Measurements from ENCODE around the gene RHOBTB3. TPM values are rescaled to one million over a fixed set of nuclear protein-coding genes. Genes with fewer than 3 reads are reported as not detected.

RHOBTB3 gene
- total RNA-seq, 1 donor from 2014 or later = 22.8 TPM

DNA sequence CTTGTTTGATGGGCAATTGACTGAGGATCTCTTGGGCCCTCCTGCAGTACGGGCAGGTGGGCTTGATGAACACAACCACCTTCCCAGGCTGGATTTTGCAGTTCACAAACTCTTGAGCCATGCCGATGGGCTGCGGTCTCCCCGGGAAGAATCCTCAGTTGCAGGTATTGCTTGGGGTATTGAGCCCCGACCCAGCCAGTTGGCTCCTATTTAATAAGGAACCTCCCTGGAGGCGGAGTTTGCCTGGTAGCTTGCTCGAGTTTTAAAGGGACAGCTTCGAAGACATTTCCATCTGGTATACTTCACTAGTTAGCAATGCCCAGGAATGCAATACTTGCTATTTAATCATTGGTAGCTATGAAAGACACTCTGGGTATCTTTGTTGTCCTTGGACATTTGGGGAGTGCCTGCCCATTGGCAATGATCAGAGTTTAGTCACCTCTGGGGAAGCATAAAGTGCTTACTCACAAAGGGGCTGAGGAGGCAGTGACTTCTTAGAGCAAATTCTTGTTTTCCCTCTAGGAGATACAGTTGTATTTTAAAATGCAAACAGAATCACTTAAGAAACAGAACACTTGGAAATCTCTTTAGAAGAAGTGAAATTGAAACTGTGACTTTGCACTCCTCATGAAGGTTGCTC lies 91.5 kb downstream of the RHOBTB3 start, which contains the start of gene GLRX:
Gene GLRX, minus strand, starts transcription at position 185 of the 640 bp plus-strand sequence. Its CDS starts 64 bp downstream, at position 121.
- DNase-seq (ENCODE audit: low spot score) = peak; percentile 39
- Mint-ChIP-seq H3K27ac (ENCODE audit: unreplicated experiment) (peak within 1 kb of the TSS; percentile 94), H3K4me3 (ENCODE audit: unreplicated experiment) (peak within 1 kb of the TSS; percentile 98), H3K36me3 (ENCODE audit: low read depth, unreplicated experiment) (no peaks in the 10 kb centered on the region), H3K9me3 (ENCODE audit: unreplicated experiment) (no peaks in the 10 kb centered on the region), H3K27me3 (ENCODE audit: unreplicated experiment) (peaks cover 11% of the 10 kb centered on the region), H3K4me1 (ENCODE audit: unreplicated experiment) (peaks cover 53% of the 10 kb centered on the region)
- no peak for TF ChIP-seq CTCF (IDR thresholded peaks at IDR 0.05; ENCODE audit: unreplicated experiment)

DNA sequence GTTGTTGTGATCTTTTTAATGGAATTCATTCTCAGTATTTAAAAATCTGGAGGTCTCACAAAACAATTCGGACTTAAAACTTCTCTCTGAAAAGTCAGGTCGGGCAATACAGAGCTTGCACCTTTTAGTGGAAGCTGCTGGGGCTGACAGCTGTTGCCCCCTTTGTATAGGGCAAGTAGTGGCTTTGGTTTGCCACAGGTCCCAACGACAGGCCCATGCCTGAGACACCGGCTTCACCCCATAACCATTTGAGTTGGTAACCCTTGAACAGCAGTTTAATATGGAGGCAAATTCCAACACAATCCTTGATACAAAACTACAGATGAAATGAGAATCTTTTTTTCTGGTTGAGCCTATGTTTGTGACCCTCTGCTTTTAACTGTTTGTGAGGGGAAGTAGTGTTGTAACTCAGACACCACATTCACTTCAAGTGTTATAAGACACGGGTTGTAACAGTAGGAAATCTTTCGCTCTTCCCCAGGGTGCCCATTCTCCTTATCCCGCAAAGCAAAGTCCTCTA lies 92.1 kb downstream of the RHOBTB3 start:
- Mint-ChIP-seq H3K4me3 (ENCODE audit: unreplicated experiment) (peak overlapping the region; percentile 98), H3K27ac (ENCODE audit: unreplicated experiment) (peak overlapping the region; percentile 94), H3K36me3 (ENCODE audit: low read depth, unreplicated experiment) (no peaks in the 10 kb centered on the region), H3K4me1 (ENCODE audit: unreplicated experiment) (peaks cover 48% of the 10 kb centered on the region), H3K27me3 (ENCODE audit: unreplicated experiment) (peaks cover 13% of the 10 kb centered on the region), H3K9me3 (ENCODE audit: unreplicated experiment) (no peaks in the 10 kb centered on the region)
- no peak for TF ChIP-seq CTCF (IDR thresholded peaks at IDR 0.05; ENCODE audit: unreplicated experiment)
- DNase-seq (ENCODE audit: low spot score) = no peak

GRCh38 chr5:95823738-95824609 lies 92.8 kb downstream of the RHOBTB3 start:
- Mint-ChIP-seq H3K27me3 (ENCODE audit: unreplicated experiment) (peaks cover 12% of the 10 kb centered on the region), H3K27ac (ENCODE audit: unreplicated experiment) (peak overlapping the region; percentile 94), H3K36me3 (ENCODE audit: low read depth, unreplicated experiment) (no peaks in the 10 kb centered on the region), H3K9me3 (ENCODE audit: unreplicated experiment) (no peaks in the 10 kb centered on the region), H3K4me1 (ENCODE audit: unreplicated experiment) (peaks cover 41% of the 10 kb centered on the region), H3K4me3 (ENCODE audit: unreplicated experiment) (peak overlapping the region; percentile 68)
- DNase-seq (ENCODE audit: low spot score) = peak; percentile 30
- no peak for TF ChIP-seq CTCF (IDR thresholded peaks at IDR 0.05; ENCODE audit: unreplicated experiment)

GRCh38 chr5:95824747-95825146 lies 93.6 kb downstream of the RHOBTB3 start:
- Mint-ChIP-seq H3K27me3 (ENCODE audit: unreplicated experiment) (peaks cover 12% of the 10 kb centered on the region), H3K27ac (ENCODE audit: unreplicated experiment) (peak overlapping the region; percentile 54), H3K9me3 (ENCODE audit: unreplicated experiment) (no peaks in the 10 kb centered on the region), H3K4me3 (ENCODE audit: unreplicated experiment) (no peak overlapping the region), H3K36me3 (ENCODE audit: low read depth, unreplicated experiment) (no peaks in the 10 kb centered on the region), H3K4me1 (ENCODE audit: unreplicated experiment) (peaks cover 38% of the 10 kb centered on the region)
- TF ChIP-seq CTCF (IDR thresholded peaks at IDR 0.05; ENCODE audit: unreplicated experiment) = no peak
- no peak for DNase-seq (ENCODE audit: low spot score)

All from endothelial cell (in vitro differentiated cells).